GM18505 (cell line): ENCODE results near the gene HPS1.

ENCODE experiments used
- ATAC-seq: cut with Tn5 transposase; IDR thresholded peaks from one replicate; pipeline ENCODE4 v1.9.1; 2021; ENCODE audit not compliant: unreplicated experiment
- POLR2A ChIP-seq: IDR thresholded peaks from 4 replicates; pipeline ENCODE4 v1.6.1; 2011; ENCODE audit warnings: borderline replicate concordance; ENCODE audit not compliant: insufficient read depth, insufficient read length; ENCODE audit errors: extremely low read depth

The HPS1 gene

DNA sequence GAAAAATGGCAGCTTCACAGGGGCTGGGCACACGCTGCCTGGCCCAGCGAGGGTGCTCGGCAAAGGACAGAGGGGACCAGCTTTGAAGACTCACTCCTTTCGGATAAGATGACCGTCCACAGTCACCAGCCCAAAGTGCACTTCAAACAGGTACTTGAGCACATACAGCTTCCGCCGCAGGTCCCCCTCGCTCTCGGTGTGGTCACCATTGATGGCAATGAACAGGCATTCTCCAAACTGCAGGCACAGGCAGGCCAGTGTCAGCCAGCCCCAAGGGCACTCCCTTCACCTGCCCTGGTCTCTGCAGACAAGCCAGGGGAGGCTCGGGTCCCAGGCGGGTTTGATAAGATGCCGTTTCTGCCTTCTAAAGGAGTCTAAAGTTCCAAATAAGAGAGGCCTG lies 11.6 kb downstream of the HPS1 start:
- TF ChIP-seq POLR2A = no peak

DNA sequence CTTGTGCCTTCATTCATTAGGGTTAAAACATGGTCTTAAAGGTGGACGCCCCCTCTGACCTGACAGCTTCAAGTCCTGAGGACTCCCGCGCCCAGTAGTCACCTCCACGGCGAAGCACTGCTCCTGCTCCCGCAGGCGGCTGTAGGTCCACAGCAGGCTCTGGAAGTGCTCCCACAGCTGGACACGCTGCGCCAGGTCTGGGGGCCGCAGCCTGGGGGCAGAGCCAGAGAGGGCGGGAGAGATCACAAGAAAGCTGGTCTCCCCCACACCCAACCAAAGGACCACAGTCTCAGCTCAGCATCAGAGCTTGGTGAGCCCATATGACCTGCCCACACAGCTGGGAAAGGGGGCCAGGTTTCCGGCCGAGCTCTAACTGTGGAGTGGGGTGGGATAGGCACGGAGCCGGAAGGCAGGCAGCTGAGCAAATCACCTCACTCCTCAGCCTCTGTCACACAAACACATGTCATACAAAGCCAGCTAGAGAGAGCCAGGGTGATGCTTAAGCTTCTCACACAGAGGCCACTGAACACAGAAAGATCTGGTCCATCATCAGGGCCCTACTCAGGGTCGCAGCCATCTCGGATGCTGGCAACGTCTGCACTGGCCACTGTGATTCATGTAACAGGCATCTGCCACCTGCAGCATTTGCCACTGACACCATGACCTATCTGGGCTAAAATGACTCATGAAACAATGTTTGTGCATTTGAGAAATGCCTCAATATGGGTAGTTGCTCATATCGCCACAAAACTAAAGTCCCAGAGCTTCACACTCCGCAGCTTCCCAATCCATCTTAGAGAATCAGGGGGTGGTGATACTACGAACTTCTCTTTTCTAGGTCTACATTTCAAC lies 12.6 kb downstream of the HPS1 start:
- ATAC-seq = no peak
- no peak for TF ChIP-seq POLR2A

More for the DNA sequence above, 11.6 kb downstream of the HPS1 start:
- ATAC-seq = no peak

DNA sequence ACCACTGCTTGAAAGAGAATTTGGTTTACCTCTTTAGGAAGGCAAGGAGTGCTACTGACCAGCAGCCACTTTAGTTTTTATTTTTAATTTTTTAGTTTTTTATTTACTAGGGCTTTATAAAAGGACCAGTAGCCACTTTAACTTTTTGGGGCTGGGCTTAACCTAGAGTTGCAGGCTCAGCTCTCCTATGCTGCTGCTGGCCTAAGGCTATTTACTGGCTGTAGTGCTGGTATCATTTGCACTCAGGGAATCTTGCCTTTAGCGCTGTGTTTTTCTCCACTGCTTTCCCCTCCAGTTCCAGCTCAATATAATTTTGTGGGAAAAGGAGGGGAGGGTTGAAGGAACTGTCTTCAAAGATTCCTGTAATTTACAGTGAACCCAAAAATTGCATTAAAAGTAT lies 13.4 kb downstream of the HPS1 start:
- TF ChIP-seq POLR2A = no peak

DNA sequence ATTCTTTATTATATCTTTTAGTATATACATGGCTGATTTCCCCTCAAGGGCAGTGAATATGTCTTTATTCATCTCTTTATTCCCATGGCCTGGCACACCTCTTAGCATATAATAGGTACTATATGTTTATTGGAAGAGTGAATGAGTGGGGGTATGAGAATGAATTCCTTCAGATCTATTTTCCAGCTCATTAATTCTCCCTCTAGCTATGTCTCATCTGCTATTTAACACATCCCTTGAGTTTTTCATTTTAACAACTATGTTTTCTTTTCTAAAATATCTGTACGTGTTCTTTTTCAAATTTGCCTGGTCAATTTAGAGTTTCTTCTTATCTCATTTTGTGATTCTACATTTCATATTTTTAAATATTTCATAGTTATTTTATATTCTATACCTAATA lies 14.4 kb downstream of the HPS1 start:
- no peak for ATAC-seq
- no peak for TF ChIP-seq POLR2A

More for the DNA sequence above, 13.4 kb downstream of the HPS1 start:
- no peak for ATAC-seq

DNA sequence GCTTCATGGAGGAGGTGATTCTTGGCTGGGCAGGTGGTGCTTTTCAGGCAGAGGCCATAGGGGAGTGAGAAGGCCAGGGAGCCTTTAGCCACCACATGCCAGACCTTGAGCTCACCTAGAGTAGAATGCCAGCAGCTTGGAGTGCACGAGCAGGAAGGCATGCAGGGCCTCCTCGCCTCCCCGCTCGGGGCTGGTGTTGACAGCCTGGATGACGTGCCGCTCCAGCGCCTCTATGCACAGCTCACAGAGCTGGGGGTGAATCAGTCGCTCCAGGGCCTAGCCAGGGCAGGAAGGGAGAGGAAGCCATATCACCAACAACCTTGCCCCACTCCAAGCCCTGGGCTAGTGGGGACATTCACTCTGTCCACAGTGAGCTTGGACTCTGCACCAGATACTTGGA lies 15.7 kb downstream of the HPS1 start:
- ATAC-seq = no peak
- TF ChIP-seq POLR2A = no peak

DNA sequence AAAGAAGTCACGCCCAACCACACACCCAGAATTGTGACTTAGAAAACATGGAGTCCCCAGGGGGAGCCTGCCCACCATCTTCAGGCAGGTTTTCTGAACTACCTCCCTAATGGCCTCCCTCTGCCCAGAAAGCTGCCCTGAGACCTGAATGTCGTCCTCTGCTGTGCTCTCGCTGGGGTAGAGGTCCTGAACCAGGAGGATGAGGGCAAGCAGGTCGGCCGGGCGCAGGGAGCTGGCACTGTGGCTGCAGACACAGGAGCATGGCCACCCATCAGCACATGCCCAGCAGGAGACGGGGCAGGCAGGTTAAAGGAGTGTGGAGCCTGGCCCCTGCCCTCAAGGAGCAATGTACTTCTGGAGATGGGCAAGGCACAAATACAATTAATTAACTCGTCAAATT lies 16.3 kb downstream of the HPS1 start:
- no peak for TF ChIP-seq POLR2A
- ATAC-seq = no peak

DNA sequence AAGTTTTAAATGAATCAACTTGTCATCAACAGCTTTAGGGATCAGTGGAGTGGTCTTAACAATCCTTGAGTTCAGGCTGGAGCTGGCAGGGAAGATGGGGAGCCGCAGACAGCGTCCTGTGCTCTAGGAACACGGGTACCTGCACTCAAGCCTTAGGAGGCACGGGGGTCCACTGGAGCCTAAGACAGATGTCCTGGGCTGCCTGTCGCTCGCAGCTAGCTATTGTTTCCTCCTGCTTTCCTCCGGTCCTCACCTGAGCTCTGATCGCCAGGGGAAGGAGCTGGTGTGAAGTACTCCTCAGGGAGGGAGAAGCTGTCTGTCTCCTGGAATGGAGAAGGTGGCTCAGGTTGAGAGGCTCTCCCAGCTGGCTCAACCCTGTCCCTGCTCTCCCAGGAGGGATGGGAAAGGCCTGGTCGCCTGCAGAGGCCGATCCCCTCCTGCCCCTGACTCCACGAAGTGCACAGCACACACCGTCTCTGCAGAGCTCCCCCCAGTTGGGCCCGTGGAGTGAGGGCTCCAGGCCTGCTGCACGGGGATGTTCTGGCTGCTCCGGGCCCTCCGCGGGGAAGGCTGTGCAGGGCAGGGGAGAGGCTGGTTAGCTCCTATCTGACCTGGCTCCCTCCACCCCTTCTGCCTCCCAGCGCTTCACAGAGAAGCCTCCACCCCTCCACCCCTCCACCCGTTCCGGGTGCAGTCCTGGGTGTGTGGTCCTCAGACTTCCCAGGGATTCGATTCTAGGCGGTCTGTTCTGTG lies 17.2 kb downstream of the HPS1 start:
- ATAC-seq = no peak
- no peak for TF ChIP-seq POLR2A

DNA sequence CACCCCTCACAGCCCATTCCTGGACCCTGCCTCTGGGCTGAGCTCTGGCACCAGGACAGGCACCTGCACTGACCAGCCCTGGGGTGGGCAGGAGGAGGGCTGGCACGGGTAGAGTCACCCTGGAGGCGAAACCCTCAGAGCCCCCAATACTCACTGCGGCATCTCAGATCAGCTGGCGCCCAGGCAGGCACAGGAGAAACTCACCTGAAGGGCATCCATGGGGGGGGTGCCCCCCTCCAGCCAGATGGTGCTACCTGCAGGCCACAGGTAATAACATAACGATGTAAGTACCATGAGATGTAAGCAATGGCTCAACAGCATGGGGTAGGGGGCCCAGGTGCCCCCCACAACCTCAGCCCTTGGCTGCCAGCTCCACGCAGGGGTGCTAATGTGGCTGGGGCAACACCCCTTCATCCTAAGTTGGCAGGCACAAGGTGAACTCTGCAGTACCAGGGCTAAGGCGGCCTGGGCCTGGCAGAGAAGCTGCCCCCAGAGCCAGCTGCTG lies 19.7 kb downstream of the HPS1 start:
- ATAC-seq = no peak
- TF ChIP-seq POLR2A = no peak

DNA sequence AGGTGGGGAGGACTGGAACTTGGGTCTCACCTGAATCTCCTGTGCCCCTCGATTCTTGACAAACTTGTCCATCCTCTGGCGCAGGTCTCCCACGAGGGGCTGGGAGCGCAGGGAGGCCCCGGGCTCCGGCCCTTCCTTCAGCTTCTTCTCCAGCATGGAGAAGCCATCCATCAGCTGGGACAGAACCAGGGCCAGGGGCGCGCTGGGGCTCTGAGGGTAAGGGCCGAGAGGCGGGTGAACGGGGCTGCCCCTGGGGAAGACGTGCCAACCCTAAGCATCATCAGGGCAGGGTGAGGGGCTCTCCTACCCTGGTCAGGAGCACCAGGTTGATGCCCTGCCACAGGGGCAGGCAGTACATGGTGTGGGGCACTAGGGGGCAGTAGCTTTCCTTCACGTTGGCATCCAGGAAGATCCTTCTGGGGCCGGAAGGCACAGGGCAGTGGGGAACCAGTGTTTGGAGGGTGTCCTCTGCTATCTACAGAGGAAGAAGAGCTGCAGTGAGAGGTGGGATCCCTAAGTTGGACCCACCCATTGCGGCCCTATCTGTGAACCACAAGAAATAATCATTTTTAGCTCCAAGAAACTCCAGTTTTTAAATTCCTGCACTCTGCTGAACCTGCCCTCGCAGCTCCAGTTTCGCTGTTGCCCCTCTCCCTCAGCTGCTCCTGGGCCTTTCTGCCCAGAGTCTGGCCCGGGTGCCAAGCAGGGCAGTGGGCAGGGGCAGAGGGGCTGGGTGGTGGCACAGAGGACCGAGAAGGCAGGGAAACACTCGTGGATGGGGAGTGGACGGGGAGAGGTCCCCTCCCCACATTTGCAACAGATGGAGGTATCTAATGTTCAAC lies 21.0 kb downstream of the HPS1 start:
- peak; percentile 77 for ATAC-seq
- TF ChIP-seq POLR2A = no peak

DNA sequence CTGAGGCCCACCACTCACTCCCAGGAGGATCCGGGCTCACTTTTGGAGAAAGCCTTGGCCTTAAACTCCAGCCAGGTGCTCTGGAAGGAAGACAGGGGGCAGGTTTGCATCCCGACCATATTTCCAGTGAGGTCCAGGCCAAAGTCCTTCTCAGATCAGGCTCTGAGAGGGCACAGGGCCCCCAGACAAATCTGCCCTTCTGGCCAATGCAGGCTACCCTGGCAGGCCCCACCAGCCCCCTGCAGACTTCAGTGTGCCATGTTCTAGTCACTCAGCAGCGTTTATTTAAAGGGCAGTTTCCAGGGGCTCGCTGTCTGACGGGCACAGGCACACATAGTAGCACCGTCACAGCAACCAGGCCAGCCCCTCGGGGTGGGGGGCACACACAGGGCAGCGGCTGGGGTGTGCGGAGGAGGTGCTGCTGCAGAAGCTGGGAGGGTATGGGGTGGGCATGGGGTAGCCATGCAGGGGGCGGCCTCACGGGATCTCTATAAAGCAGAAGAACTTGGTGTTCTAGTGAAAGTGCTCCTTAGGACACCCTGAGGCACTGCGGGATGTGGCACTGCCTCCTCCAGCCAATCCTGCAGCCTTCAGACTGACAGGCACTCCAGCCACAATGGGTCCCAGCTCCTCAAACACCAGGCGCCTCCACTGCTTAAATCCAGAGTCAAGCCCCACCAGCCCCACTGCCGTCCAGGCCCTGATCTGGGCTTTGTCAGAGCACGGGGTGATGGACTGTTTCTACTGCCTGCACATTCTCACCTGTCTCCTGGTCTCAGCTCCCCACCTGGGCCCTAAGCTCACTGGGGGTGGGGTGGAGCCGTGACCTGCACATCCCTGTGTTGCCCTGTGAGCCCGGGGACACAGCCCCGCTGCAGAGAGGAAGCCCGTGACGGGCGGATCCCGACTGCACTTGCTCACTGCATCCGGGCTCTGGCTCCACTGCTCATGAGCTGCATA lies 22.2 kb downstream of the HPS1 start:
- TF ChIP-seq POLR2A = no peak
- ATAC-seq = no peak

DNA sequence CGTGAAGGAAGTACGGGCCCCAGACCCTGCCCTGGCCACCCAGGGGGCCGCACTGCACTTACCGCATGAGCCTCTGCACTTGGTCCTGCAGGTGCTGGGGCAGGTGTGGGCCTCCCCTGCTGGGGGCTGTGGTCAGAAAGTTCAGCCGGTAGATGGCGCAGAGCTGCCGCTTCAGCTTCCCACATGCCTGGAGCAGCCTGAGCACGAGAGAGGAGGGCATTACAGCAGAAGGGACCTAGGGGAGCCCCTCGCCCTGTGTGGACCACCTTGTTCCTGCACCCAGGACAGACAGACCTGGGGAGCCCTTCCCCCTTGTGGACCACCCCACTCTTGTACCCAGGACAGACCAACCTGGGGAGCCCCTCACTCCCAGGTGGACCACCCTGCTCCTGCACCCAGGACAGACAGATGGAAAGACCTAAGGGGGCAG lies 23.0 kb downstream of the HPS1 start:
- no peak for TF ChIP-seq POLR2A
- ATAC-seq = no peak

DNA sequence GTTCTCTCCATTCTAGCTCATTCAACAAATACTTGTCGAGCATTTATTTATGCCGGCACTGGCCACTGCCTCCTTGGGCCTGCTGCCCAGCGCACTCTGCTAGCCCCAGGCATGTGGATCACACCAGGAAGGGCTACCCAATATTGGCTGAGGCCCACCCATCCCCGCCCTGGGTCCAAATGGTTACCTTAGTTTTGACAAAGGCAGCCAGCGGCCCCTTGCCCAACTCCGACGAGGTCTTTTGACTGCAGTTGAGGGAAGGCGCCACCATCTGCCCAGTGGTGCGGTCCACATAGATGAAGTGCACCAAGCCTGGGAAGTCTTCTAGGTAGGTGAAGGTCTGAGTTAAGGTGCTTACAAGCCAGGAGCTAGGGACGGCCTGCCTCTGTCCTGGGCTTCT lies 24.6 kb downstream of the HPS1 start:
- TF ChIP-seq POLR2A = no peak
- no peak for ATAC-seq
